GM12864 (cell line): ENCODE results near the gene NPC1L1.

Experiments used
- DNase-seq: peaks from one replicate; pipeline ENCODE4 v3.0.0-alpha.2; 2011; ENCODE audit warnings: low read depth
- H3K4me3 ChIP-seq: 2 replicates; pipeline ENCODE4 v1.5.1; 2011; ENCODE audit warnings: mild to moderate bottlenecking, low read depth, low read length, control low read depth
- CTCF ChIP-seq: IDR thresholded peaks from 2 replicates; pipeline ENCODE4 v1.5.1; 2011; ENCODE audit warnings: low read depth, mild to moderate bottlenecking, moderate library complexity, low read length, control low read depth, inconsistent platforms; ENCODE audit errors: missing control alignments

NPC1L1 gene

DNA sequence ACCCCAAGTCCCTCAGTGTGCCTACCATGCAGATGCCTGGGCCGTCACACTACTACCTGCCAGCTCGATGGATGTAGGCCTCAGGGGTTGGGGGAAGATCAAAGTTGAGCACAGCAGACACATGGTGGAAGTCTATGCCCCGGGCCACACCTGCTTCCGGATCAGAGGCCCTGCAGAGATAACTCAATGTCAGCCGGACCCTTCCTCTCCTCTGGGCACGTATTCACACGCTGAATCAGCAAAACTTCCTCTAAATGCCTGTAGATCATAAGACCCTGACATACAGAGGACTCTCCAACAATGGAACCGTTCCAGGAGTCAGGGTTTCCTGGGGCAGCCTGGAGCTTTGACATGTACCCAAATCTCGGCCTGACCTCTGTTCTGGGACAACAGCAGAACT is 28.8 kb upstream of the NPC1L1 start:
- DNase-seq: no peak
- TF ChIP-seq CTCF: no peak
- no peak overlapping the region for H3K4me3 ChIP-seq

DNA sequence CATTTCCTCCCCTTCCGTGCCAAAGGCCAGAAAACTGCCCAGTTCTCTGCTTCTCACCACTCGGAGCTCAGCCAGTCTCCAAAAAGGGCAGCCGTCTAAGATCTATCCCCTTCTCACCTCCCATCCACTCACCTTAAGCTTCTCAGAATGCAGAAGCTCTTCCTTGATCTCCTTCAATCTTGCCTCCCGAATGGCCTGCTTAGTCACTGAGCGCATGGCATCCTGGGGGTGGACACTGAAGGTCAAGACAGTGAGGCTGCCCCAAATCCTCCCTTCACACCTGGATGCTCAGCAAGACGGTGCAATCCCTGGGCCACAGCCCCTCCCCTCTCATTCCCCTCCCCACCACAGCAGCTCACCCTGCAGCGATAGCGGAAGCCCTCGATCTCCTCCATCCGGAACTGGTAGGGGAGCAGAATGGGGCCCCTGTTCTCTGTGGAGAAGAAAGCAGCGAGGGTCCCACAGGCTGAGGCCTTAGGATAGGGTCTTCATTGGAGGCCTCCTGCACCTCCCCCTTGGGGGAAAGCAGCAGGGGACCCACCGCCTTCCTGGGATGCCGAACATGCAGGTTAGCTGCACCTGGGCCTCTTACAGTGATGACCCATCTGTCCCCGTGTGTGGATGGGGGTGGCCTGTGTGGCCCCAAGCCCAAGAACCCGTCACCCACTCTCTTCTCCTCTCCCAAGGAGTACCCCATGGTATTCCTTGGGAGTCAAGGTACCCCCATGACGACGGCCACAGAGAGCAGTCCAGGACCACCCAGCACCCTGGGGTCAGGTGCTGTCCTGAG is 27.8 kb upstream of the NPC1L1 start:
- H3K4me3 ChIP-seq: no peak overlapping the region
- no peak for DNase-seq
- no peak for TF ChIP-seq CTCF

GRCh38 chr7:44567884-44568283 is 26.8 kb upstream of the NPC1L1 start:
- TF ChIP-seq CTCF: no peak
- no peak overlapping the region for H3K4me3 ChIP-seq
- DNase-seq: no peak

GRCh38 chr7:44566680-44567079 is 25.6 kb upstream of the NPC1L1 start:
- no peak for DNase-seq
- no peak for TF ChIP-seq CTCF
- no peak overlapping the region for H3K4me3 ChIP-seq

DNA sequence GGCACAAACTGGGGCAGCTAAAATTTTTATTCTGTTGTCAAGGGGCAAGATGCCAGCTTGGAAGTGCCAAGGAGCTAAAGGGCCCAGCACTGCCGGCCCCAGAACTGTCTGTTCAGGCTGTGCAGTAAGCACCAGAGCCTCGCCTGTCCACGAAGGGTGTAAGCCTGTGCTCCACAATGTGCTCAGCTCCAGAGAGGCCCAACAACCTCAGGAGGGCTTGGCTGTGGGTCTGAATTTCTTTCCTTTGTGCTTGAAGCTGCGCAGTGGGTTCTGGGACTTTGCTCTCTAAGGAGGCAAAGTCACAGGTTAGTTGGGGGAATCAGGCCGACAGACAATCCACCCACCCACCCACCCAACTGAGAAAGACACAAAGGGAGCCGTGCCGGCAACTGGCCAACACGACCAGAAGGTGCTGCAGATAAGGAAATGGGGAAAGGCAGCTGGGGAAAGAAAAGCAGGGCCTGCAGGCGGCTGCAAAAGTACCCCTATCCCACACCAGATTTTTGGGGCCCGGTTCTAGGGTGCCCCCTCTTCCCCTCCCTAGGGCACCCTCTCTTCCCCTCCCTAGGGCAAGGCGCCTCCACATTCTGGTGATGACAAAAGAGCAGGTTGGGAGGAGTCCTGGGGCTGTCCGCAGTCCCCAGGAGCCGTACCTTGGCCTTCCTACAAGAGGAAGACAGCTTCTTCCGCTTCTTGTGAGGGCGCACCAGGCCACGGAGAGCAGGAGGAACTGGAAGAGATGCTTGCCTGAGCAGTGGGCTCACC is 24.8 kb upstream of the NPC1L1 start:
- no peak for DNase-seq
- no peak for TF ChIP-seq CTCF
- no peak overlapping the region for H3K4me3 ChIP-seq

DNA sequence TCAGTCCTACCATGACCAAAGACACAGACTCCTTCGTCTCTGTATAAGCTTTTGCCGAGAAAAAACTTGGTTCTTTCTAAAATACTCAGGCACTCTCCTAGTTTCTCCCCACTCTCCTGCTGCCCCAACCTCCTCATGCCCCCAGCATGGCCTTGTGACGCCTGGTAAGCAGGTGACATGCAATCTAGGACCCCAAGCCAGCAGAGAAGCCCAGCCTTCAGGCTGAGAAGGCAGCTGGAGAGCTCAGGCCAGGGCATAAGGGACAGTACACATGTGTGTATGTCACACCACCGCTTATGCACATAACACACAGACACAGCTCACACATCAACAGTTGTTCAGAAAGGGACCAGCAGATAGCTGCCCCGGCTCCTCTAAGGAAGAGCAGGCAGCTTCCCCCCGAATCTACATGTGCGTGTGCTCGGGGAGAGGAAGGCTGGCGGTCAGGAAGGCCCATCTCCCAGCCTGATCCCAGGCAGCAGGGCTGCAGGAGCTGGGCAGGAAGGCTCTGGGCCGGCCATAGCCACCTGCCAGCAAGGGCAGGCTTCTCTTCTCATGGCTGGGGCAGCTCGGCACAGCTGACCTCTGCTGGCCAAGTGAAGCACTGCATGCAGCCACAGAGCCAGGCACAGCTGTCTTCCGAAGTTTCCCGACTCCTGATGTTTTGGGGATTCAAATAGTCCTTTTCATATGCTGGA is 24.1 kb upstream of the NPC1L1 start:
- no peak overlapping the region for H3K4me3 ChIP-seq
- TF ChIP-seq CTCF: peak; percentile 98
- DNase-seq: no peak
